GM18499 (cell line): Measurements from ENCODE around the gene RAB24.
"Not testable (repeated sequence)": the region's sequence is repeated elsewhere in the genome, so short reads cannot be mapped to it uniquely, and the experiment has no call there.

Experiments
- ATAC-seq: cut with Tn5 transposase; IDR thresholded peaks from one replicate; pipeline ENCODE4 v1.9.1; 2021; ENCODE audit warnings: moderate number of reproducible peaks; ENCODE audit not compliant: insufficient read depth, unreplicated experiment

RAB24 gene

GRCh38 chr5:177311723-177312648 lies 8.5 kb upstream of the RAB24 start, which contains the start of gene MXD3:
Gene MXD3 (minus strand): TSS chr5:177311898. CDS start chr5:177311830, 68 bp downstream.
- peak; percentile 40 for ATAC-seq

GRCh38 chr5:177311392-177311722 lies 7.8 kb upstream of the RAB24 start:
- no peak for ATAC-seq

GRCh38 chr5:177310757-177311391 lies 7.4 kb upstream of the RAB24 start:
- ATAC-seq = no peak

- no peak for ATAC-seq
Observed at GRCh38 chr5:177310332-177310731, 6.8 kb upstream of the RAB24 start.

GRCh38 chr5:177309351-177310191 lies 6.1 kb upstream of the RAB24 start:
- ATAC-seq = no peak

- ATAC-seq = no peak
Observed at GRCh38 chr5:177308740-177309139, 5.2 kb upstream of the RAB24 start.

- ATAC-seq = no peak
Observed at GRCh38 chr5:177307544-177308363, 4.2 kb upstream of the RAB24 start.

- no peak for ATAC-seq
Observed at GRCh38 chr5:177306674-177307543, 3.4 kb upstream of the RAB24 start.

GRCh38 chr5:177306103-177306640 lies 2.7 kb upstream of the RAB24 start:
- not testable (repeated sequence) for ATAC-seq

- ATAC-seq = no peak
Observed at GRCh38 chr5:177304392-177305119, 1.0 kb upstream of the RAB24 start.

- no peak for ATAC-seq
Observed at GRCh38 chr5:177303925-177304391, 439 bp upstream of the RAB24 start.

GRCh38 chr5:177302354-177303110 lies 987 bp downstream of the RAB24 start:
- ATAC-seq = no peak

GRCh38 chr5:177301503-177302165 lies 1.9 kb downstream of the RAB24 start:
- no peak for ATAC-seq

GRCh38 chr5:177300951-177301350 lies 2.6 kb downstream of the RAB24 start:
- ATAC-seq = no peak

GRCh38 chr5:177300236-177300880 lies 3.2 kb downstream of the RAB24 start:
- ATAC-seq = no peak

- ATAC-seq = no peak
Observed at GRCh38 chr5:177299697-177300096, 3.8 kb downstream of the RAB24 start.
